Measurements from ENCODE around the gene NTRK3.

- TF ChIP-seq EZH2 (IDR thresholded peaks at IDR 0.05): no peak
- TF ChIP-seq POLR2AphosphoS5 (IDR thresholded peaks at IDR 0.05; ENCODE audit: borderline replicate concordance, low read depth, low read length): no peak
- no peak for TF ChIP-seq FOXP2 (optimal IDR thresholded peaks at IDR 0.05; ENCODE audit: control extremely low read depth, extremely low read length, insufficient read depth)
Measured at GRCh38 chr15:87818756-87819155, 437.8 kb downstream of the NTRK3 start.

Measured in SK-N-MC (cell line).